Measurements from ENCODE around the gene BACH2. TPM values are rescaled to one million over a fixed set of nuclear protein-coding genes. Genes with fewer than 3 reads are reported as not detected.

BACH2 gene
- total and polyA plus RNA-seq, 2 of the 8 experiments (the other 6 are each of a cell fraction or from before 2014, with no cell fraction given), result 1.9 to 5.9 TPM

GRCh38 chr6:89942601-89943000 lies 354.0 kb downstream of the BACH2 start:
- H2BK15ac ChIP-seq (ENCODE audit: low read length), result no peak overlapping the region
- no peaks in the 10 kb centered on the region for H3K27me3 ChIP-seq (replicated peaks in 1 of 4; ENCODE audit: control insufficient read depth in 3 of 4, extremely low read depth in 1 of 4, insufficient read depth in 3 of 4, low read length in 3 of 4)
- H3K56ac ChIP-seq (replicated peaks; ENCODE audit: insufficient read length, low read depth, low read length), result no peak overlapping the region
- H3K4ac ChIP-seq (replicated peaks; ENCODE audit: insufficient read length, low read depth, low read length), result no peak overlapping the region
- H3K23ac ChIP-seq (ENCODE audit: insufficient read length), result no peak overlapping the region
- no peak overlapping the region for H3K14ac ChIP-seq (ENCODE audit: insufficient read length)
- H3K4me1 ChIP-seq (replicated peaks in 1 of 4; ENCODE audit: control insufficient read depth in 3 of 4, insufficient read depth in 4 of 4, low read length in 3 of 4), result no peaks in the 10 kb centered on the region; a peak in 2 of 7 replicates
- no peak overlapping the region for H3K27ac ChIP-seq (ENCODE audit: low read depth, low read length)
- no peaks in the 10 kb centered on the region for H3K79me1 ChIP-seq (ENCODE audit: low read depth, low read length)
- no peak overlapping the region for H2BK120ac ChIP-seq (replicated peaks; ENCODE audit: low read depth, low read length)
- no peak overlapping the region for H4K8ac ChIP-seq (ENCODE audit: extremely low read depth, insufficient read depth, low read length)
- no peak overlapping the region for H4K5ac ChIP-seq (ENCODE audit: insufficient read length, low read depth, low read length)
- H3K9ac ChIP-seq (replicated peaks in 1 of 4; ENCODE audit: extremely low read depth in 1 of 4, low read depth in 3 of 4, low read length in 3 of 4), result no peak overlapping the region
- no peaks in the 10 kb centered on the region for H3K79me2 ChIP-seq (ENCODE audit: control insufficient read depth in 1 of 2, insufficient read depth in 2 of 2, low read length in 2 of 2)
- no peak overlapping the region for H2AK5ac ChIP-seq (ENCODE audit: low read depth, low read length)
- DNase-seq (ENCODE audit: low read depth in 1 of 2, low spot score in 2 of 2) (no peak), FAIRE-seq (no peak)
- H3K9me3 ChIP-seq (ENCODE audit: insufficient read depth in 2 of 2, low read depth in 1 of 2, low read length in 1 of 2), result no peaks in the 10 kb centered on the region
- H4K91ac ChIP-seq (replicated peaks; ENCODE audit: insufficient read length, low read length), result no peak overlapping the region
- no peak overlapping the region for H3K4me2 ChIP-seq (ENCODE audit: insufficient read depth in 1 of 2, low read depth in 2 of 2, low read length in 2 of 2)
- H2BK20ac ChIP-seq (ENCODE audit: low read length), result no peak overlapping the region
- no peaks in the 10 kb centered on the region for H3K23me2 ChIP-seq (ENCODE audit: low read depth, low read length)
- H3K36me3 ChIP-seq (ENCODE audit: control insufficient read depth in 2 of 4, insufficient read depth in 4 of 4, low read length in 3 of 4), result no peaks in the 10 kb centered on the region
- H2BK12ac ChIP-seq (ENCODE audit: low read depth, low read length), result no peak overlapping the region
- H2BK5ac ChIP-seq (ENCODE audit: low read depth, low read length), result no peak overlapping the region
- H3K18ac ChIP-seq (ENCODE audit: extremely low read depth, low read length), result no peak overlapping the region
- WGBS, 2 experiments (ENCODE audit: extremely low coverage in 1 of 2, insufficient coverage in 1 of 2, insufficient read length in 1 of 2, insufficient replicate concordance in 2 of 2, low coverage in 1 of 2, low lambda C conversion rate in 2 of 2, missing lambda C conversion rate in 1 of 2), result 95% methylated on average over 8 of the region's 8 CpGs; no CpG with 5 or more reads in 1 of the 2 experiments
- no peaks in the 10 kb centered on the region for H4K20me1 ChIP-seq (replicated peaks in 1 of 2; ENCODE audit: control insufficient read depth in 1 of 2, insufficient read depth in 2 of 2, low read length in 2 of 2)
- no peak overlapping the region for H3K4me3 ChIP-seq (ENCODE audit: extremely low read depth in 1 of 4, insufficient read depth in 2 of 4, low read depth in 3 of 4, low read length in 4 of 4)
- ChIA-PET CTCF (ENCODE audit: partially characterized antibody) (interaction anchor here (0.6 to 6.3 kb wide), 17 partner anchors 9 to 536 kb away, joined by 3 to 71 read pairs (median 5); no protein-coding TSS in a partner anchor), POLR2A (ENCODE audit: partially characterized antibody) (no interaction called here)
- no peak overlapping the region for H2AFZ ChIP-seq (ENCODE audit: low read length)
- no peak for TF ChIP-seq SAP30 (IDR thresholded peaks at IDR 0.05; ENCODE audit: insufficient read depth, insufficient replicate concordance, low read length)
- no peak for TF ChIP-seq TCF12 (IDR thresholded peaks at IDR 0.05; ENCODE audit: low read depth, low read length)
- TF ChIP-seq NRF1 (IDR thresholded peaks at IDR 0.05; ENCODE audit: low read depth, low read length), result no peak
